T-helper 9 cell (primary cell): ENCODE results near the gene AOAH.

ENCODE experiments used
- DNase-seq: peaks from one replicate; pipeline ENCODE4 v3.0.0-alpha.2; 2020

AOAH gene

DNA sequence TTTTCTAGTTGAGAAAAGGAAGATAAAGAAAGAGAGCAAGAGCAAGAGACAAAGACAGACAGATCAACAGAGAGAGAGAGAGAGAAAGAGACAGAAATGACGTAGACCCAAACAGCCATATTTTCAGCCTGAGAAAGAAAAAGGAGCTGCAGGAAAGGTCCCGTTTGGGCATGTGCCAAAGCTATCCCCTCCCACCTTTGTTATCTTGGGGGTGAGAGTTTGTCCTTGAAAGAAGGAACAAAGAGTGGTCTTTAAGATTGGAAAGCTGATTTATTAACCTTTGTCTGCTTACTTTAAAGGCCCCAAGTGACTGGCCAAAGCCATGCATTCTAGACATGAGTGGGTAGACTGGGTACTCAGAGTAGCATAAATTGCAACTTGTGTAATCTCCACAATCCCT, 98.2 kb downstream of the AOAH start:
- DNase-seq: no peak

DNA sequence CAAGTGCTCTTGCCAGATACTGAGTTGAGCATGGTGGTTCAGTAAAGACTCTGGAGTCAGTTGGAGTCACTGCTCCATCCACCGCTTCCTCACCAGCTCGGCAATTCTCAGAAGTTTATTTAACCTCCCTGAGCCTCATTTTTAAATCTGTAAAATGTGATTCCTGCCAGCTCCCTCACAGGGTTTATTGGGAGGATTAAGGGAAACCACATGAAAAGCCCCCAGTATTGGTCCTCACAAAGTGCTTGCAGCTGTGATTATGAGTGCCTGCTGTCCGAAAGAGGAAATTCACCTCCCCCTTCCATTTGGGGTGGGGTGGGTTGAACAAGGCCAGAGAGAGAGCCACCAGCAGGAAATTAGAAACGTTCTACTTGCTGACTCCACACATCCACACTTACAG, 99.0 kb downstream of the AOAH start:
- no peak for DNase-seq

DNA sequence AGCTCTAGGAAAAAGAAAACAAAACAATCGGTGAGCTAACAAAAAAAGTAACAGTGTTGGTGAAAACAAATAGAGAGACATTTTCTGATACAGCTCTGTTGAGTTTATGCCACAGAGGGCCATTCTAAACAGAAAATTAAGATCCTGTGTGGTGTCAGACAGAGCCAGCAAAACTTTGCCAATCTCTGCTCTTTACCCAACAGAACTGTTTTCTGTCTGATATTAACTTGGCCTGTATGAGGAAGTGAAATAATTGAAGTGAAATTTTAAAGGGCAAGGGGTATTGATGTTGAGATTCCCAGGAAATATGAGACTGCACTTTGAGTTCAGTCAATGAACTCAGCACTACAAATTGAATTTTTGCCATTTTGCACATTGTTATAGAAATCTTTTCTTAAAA, 101.0 kb downstream of the AOAH start:
- DNase-seq: no peak

- DNase-seq: no peak
Observed at GRCh38 chr7:36621396-36621795, 102.9 kb downstream of the AOAH start.

DNA sequence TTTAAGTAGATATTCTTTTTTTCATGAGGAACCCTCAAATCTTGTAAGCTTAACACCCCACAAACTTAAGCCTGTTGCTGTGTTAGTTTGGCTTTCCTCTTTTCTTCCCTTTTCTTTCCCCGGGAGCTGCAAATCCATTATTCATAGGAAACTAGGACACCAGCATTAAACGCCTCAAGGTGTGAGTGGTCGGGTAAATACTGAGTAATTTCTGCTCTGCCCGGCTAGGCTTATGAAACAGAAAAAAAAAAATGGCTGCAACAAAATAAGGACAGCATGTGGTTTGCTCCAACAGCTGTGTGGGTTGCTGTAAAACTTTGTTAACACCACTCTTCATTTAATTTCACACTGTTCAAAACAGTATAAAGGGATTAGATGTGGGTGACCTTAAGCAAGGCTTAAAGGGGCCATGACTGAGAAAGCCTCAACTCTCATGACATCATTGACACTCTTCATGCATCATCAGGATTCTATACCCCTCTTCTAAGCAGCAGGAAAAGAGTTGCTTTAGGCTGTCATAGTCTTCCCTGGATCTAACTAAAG, 104.1 kb downstream of the AOAH start:
- no peak for DNase-seq

- DNase-seq: no peak
Observed at GRCh38 chr7:36617408-36617807, 106.9 kb downstream of the AOAH start.

GRCh38 chr7:36615852-36616540, 108.3 kb downstream of the AOAH start:
- no peak for DNase-seq

DNA sequence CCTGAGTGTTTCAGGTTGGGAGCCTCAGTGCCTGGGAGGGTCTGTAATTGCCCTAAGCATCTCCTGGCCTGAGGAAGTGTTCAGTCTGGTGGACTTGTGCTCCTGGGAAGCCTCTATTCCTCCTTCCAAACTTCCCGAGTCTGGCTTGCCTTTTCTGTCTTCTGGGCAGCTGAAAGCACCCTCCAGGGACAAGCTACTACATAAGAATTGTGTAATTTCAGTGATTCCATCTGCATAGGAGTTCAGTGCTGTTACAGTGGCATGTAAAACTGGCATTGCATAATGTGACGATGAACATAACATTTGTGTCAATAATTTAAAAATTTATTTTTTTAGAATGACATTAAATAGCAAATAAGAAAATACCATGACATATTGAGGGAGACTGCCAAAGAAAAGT, 109.3 kb downstream of the AOAH start:
- no peak for DNase-seq

GRCh38 chr7:36613031-36613614, 111.2 kb downstream of the AOAH start:
- DNase-seq: no peak

DNA sequence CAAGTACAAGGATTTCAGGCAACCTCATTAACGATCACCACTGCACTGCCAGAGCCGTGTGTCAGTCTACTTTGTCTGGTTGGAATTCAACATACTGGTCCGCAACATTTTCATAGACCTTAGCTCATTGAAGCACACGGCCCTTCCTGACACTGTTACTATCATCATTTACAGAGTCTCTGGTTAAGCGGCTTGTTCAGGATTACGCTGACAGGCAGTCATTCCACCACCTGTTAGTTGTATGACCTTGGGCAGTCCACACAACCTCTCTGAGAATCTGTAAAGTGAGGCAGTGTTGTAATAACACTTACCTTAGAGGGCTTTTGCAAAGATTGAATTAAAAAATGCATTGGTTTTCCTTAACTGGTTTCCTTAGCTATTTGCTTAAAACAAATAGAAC, 112.6 kb downstream of the AOAH start:
- no peak for DNase-seq

DNA sequence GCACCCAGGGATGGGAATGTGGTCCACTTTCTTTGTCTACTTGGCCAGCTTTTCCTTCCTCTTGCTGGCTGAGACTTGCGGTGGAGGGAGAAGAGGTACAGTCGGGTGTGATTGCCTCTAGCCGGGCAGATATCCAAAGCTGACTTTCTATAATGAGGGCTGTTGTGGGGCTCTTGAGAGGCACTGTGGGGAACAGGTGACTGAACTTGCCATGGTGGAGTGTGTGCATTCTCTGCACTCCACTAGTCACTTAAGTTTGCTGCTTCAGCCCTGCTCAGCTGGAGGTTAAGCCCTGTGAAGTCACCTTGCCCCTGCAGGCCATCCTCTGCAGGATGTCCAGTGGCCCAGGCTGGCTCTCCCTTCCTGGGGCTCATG, 116.6 kb downstream of the AOAH start:
- DNase-seq: no peak

GRCh38 chr7:36606976-36607720, 117.1 kb downstream of the AOAH start:
- DNase-seq: no peak

DNA sequence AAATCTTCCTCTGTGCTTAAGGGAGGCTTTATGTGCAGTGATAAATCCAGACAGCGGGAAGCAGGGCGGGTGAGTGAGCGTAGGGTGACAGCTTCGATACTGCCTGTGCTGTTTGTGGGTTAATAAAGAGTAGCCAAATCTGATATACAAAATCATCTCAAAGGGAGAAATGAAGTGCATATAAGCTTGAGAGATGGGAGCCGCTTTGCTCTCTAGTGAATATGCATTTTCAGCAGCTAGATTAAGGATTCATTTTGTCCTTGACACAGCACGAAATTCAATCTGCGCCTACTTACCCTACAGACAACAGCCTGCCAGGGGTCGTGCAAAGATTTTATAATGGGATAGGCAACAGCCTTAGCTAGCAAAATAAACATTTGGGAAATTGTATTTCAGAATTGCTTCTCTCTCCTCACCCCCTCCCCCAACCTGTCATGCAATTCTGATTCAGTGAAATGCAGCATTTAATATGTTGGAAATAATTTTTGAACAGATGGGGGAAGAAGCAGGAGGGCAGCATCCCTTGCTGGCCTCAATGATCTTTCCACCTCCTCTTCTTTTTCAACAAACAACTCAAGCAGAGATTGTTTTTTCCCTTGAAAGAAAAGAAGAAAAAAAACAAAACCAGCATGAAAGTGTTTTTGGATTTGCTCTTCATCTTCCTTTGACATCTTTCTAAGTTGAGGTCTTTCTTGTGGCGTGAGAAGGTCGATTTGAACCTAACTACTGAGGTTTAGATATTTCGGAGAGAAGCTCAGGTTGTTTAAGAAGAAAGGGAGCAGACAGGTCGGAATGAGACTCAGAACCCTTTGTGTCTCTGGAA, 117.9 kb downstream of the AOAH start:
- no peak for DNase-seq

GRCh38 chr7:36605261-36606051, 118.8 kb downstream of the AOAH start:
- no peak for DNase-seq

- no peak for DNase-seq
Observed at GRCh38 chr7:36604806-36605205, 119.5 kb downstream of the AOAH start.

GRCh38 chr7:36602934-36603887, 121.1 kb downstream of the AOAH start:
- DNase-seq: no peak

GRCh38 chr7:36602511-36602910, 121.8 kb downstream of the AOAH start:
- no peak for DNase-seq

- DNase-seq: no peak
Observed at GRCh38 chr7:36601601-36602000, 122.7 kb downstream of the AOAH start.

DNA sequence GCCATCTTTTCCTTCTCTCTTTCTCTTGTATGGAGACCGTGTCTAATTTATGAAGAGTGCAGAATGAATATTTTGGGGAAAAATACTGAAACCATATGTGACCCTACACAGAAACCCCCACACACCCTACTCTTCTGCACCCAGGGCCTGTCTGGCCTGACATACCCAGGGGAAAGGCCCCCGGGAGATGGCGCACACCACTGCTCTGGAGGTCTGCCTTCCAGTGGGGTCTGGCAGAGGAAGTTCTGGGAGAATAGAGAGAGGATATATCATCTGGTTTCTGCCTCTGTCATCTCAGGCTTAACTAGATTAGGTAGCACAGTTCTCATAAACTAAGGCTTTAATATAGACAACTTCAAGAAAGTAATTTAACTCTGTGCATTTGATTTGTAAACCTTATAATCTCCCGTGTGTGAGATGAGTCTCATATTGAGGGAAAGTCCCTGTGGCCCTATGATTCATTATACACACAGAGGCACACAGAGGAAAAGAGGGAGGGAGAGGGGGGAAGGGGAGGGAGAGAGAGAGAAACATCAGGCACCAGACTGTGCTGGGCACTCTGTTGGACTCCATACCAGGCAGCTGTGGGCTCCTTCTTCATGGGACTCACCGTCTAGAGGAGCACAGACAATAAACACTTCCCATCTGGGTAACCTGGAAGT, 123.3 kb downstream of the AOAH start:
- no peak for DNase-seq

GRCh38 chr7:36600314-36600682, 124.0 kb downstream of the AOAH start:
- DNase-seq: no peak
